ENCODE data around the gene MBNL1. TPM values are rescaled to one million over a fixed set of nuclear protein-coding genes. Genes with fewer than 3 reads are reported as not detected.

The MBNL1 gene
- total and polyA plus RNA-seq, 5 experiments from 2014 or later = 298 to 423 (median 370) TPM

DNA sequence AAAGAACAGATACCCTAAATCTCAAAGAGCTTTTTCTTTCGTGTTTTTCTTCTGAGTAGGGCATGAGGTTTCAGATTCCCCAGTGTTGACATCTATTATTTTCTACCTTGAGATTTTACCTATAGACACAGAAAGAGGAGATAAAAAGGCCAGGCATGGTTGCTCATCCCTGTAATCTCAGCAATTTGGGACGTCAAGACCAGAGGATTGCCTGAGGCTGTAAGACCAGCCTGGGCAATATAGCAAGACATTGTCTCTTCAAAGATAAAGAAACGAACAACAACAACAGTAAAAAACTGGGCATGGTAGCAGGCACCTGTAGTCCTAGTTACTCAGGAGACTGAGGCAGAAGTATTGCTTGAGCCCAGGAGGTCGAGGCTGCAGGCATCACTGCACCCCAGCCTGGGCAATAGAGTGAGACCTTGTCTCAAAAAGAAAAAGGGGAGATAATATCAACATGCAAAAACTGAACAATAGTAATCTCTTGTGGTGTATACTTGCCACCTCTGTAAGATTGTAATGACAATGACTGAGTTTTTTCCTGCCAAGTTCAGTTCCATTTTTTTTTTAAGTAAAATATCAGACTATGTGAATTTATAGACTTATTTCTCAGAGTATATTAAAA lies 71.3 kb downstream of the MBNL1 start:
- H3K27ac Mint-ChIP-seq = peak overlapping the region; percentile 1 to 90 (median 72)
- H3K4me3 Mint-ChIP-seq = no peak overlapping the region
- POLR2A ChIA-PET = no interaction called here
- no peak for DNase-seq
- peaks cover 4 to 87% (median 31%) of the 10 kb centered on the region in 3 donors for H3K36me3 Mint-ChIP-seq
- no peaks in the 10 kb centered on the region for H3K27me3 Mint-ChIP-seq
- peaks cover 29 to 84% (median 66%) of the 10 kb centered on the region in 4 donors for H3K4me1 Mint-ChIP-seq
- ATAC-seq = no peak
- H3K9me3 Mint-ChIP-seq = no peaks in the 10 kb centered on the region

DNA sequence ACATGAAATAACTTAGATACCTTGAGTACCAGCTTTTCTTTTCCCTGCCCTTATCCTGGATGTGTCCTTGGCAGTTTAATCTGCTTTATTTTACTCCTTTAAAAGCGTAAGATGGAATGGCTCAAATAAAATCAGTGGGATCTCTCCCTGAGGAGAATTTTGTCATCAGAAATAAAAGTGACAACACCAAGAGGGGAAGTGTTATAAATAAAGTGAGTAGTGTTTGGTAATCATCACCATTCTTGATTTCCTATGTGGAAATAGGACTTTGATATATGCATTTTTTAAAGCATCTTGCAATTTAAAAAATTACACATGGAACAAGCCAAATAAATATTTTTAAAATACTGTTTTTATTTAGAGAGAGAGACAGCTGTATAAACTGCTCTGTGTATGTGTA lies 76.5 kb downstream of the MBNL1 start:
- peak overlapping the region; percentile 0 to 78 (median 30) for H3K27ac Mint-ChIP-seq
- ATAC-seq (no peak), DNase-seq (no peak)
- H3K36me3 Mint-ChIP-seq = peaks cover 7 to 54% (median 27%) of the 10 kb centered on the region in 3 donors
- H3K4me3 Mint-ChIP-seq = peak overlapping the region in 1 of 10 donors; percentile 1
- no peaks in the 10 kb centered on the region for H3K9me3 Mint-ChIP-seq
- peaks cover 14 to 54% (median 40%) of the 10 kb centered on the region in 4 donors for H3K4me1 Mint-ChIP-seq
- POLR2A ChIA-PET = interaction anchor here (0.6 kb wide), 1 partner anchor 127 kb away, joined by 3 read pairs; no protein-coding TSS in a partner anchor
- no peaks in the 10 kb centered on the region for H3K27me3 Mint-ChIP-seq

DNA sequence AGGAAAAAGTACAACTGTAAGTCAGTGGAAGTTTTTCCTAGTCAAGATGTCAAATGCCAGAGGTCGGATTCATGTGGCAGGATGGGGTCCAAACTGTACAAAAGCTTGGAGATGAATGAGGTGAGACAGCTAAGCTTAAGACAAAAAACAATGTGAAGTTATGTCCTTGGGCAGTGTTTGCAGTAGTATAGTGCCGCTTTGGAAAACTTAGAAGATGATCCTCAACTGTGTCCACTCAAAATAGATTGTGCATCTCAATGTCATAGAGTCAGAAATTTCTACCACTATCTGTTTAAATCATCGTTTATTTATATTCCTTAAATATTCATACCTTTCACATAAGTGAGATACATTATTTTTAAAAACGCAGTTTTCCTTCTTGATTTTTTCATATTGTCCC lies 77.3 kb downstream of the MBNL1 start:
- Mint-ChIP-seq H3K27ac (peak overlapping the region in 5 of 10 donors; percentile 6 to 72 (median 48)), H3K36me3 (peaks cover 7 to 50% (median 27%) of the 10 kb centered on the region in 3 donors), H3K4me1 (peaks cover 14 to 50% (median 38%) of the 10 kb centered on the region in 4 donors), H3K27me3 (no peaks in the 10 kb centered on the region), H3K9me3 (no peaks in the 10 kb centered on the region), H3K4me3 (peak overlapping the region in 1 of 10 donors; percentile 17)
- POLR2A ChIA-PET = interaction anchor here (0.6 kb wide), 1 partner anchor 126 kb away, joined by 3 read pairs; no protein-coding TSS in a partner anchor
- DNase-seq (no peak), ATAC-seq (no peak)

GRCh38 chr3:152346740-152347139 lies 78.0 kb downstream of the MBNL1 start:
- H3K9me3 Mint-ChIP-seq = no peaks in the 10 kb centered on the region
- no peaks in the 10 kb centered on the region for H3K27me3 Mint-ChIP-seq
- peaks cover 14 to 50% (median 39%) of the 10 kb centered on the region in 4 donors for H3K4me1 Mint-ChIP-seq
- no peak overlapping the region for H3K27ac Mint-ChIP-seq
- H3K4me3 Mint-ChIP-seq = no peak overlapping the region
- POLR2A ChIA-PET = interaction anchor here (0.8 kb wide), 1 partner anchor 46 kb away, joined by 4 read pairs; no protein-coding TSS in a partner anchor
- DNase-seq = no peak
- peaks cover 7 to 50% (median 24%) of the 10 kb centered on the region in 3 donors for H3K36me3 Mint-ChIP-seq
- ATAC-seq = no peak

DNA sequence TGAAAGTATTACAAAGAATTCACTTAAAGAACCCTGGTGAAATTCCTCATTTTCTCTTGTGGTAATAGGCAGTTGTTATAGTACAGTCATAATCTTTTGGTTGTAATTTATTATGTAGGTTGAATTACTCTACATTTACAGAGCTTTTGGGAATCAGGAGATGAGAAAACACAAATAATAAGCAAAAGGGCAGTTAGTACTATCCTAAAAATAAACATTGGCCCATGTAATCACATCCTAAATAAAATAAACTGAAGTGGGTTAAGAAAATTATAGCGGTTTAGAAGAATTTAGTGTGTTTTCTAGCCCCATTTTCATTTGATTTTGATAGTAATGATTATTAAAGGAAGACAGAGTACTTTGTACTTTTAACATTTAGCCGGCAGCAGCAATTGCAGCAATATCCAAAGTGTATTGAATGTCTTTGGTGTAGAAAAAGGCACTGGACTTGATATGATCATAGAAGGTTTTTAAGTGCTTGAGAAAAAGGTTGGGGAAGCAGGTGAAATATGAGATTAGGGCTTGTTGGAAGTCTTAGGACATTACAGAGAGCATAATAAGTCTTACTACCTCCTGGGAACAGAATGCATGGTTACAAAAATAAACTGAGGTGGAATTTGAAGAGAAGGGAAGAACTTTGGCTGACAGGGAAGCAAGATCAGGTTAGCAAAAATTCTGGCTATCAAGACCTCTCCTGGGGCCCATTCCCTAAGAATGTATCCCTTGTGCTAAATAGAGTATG lies 79.9 kb downstream of the MBNL1 start:
- Mint-ChIP-seq H3K4me1 (peaks cover 14 to 53% (median 38%) of the 10 kb centered on the region in 4 donors), H3K27me3 (no peaks in the 10 kb centered on the region), H3K9me3 (no peaks in the 10 kb centered on the region), H3K36me3 (peaks cover 7 to 50% (median 19%) of the 10 kb centered on the region in 3 donors), H3K4me3 (no peak overlapping the region), H3K27ac (peak overlapping the region in 1 of 10 donors; percentile 6)
- POLR2A ChIA-PET = no interaction called here
- DNase-seq = no peak
- no peak for ATAC-seq

- DNase-seq (no peak), ATAC-seq (no peak)
- Mint-ChIP-seq H3K4me3 (no peak overlapping the region), H3K27ac (no peak overlapping the region), H3K36me3 (peaks cover 7 to 46% (median 16%) of the 10 kb centered on the region in 3 donors), H3K9me3 (no peaks in the 10 kb centered on the region), H3K27me3 (no peaks in the 10 kb centered on the region), H3K4me1 (peaks cover 17 to 55% (median 38%) of the 10 kb centered on the region in 4 donors)
- POLR2A ChIA-PET = no interaction called here
Measured at GRCh38 chr3:152349392-152349791, 80.7 kb downstream of the MBNL1 start.

GRCh38 chr3:152350139-152350538 lies 81.4 kb downstream of the MBNL1 start:
- Mint-ChIP-seq H3K36me3 (peaks cover 1 to 46% (median 12%) of the 10 kb centered on the region in 3 donors), H3K27me3 (no peaks in the 10 kb centered on the region), H3K4me3 (no peak overlapping the region), H3K27ac (no peak overlapping the region), H3K4me1 (peaks cover 13 to 56% (median 37%) of the 10 kb centered on the region in 4 donors), H3K9me3 (no peaks in the 10 kb centered on the region)
- POLR2A ChIA-PET = no interaction called here
- peak in 1 of 2 donors; percentile 16 for ATAC-seq
- no peak for DNase-seq

GRCh38 chr3:152350776-152351175 lies 82.0 kb downstream of the MBNL1 start:
- H3K4me3 Mint-ChIP-seq = peak overlapping the region in 2 of 10 donors; percentile 9 to 31
- no peak for DNase-seq
- H3K36me3 Mint-ChIP-seq = peaks cover 0 to 47% (median 12%) of the 10 kb centered on the region in 3 donors
- no peaks in the 10 kb centered on the region for H3K9me3 Mint-ChIP-seq
- peak overlapping the region in 3 of 10 donors; percentile 1 to 63 (median 61) for H3K27ac Mint-ChIP-seq
- peak in 1 of 2 donors; percentile 15 for ATAC-seq
- no peaks in the 10 kb centered on the region for H3K27me3 Mint-ChIP-seq
- POLR2A ChIA-PET = no interaction called here
- H3K4me1 Mint-ChIP-seq = peaks cover 14 to 59% (median 38%) of the 10 kb centered on the region in 4 donors

DNA sequence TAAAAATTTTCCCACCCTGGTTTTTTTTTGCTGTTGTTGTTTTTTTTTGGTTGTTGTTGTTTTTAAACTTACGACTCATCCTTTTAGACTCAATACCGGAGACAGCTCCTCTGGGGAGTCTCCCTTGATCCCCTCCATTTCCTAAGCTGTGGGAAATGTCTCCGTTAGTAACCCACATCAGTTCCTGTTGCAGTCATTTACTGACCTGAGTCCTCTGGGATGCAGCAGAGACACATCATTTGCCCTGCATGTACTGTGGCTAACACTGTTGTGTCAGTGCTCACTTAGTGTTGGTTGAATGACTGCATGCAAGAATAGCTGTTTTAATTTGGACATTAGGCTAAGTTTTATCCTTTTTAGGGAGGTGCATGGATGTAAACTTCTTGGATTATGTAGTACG lies 83.8 kb downstream of the MBNL1 start:
- H3K36me3 Mint-ChIP-seq = peaks cover 0 to 60% (median 17%) of the 10 kb centered on the region in 3 donors
- POLR2A ChIA-PET = interaction anchor here (1.5 kb wide), 1 partner anchor 83 kb away, joined by 3 read pairs; no protein-coding TSS in a partner anchor
- peak overlapping the region in 8 of 10 donors; percentile 23 to 82 (median 54) for H3K27ac Mint-ChIP-seq
- H3K4me3 Mint-ChIP-seq = peak overlapping the region in 3 of 10 donors; percentile 0 to 48 (median 37)
- H3K4me1 Mint-ChIP-seq = peaks cover 15 to 65% (median 48%) of the 10 kb centered on the region in 4 donors
- no peaks in the 10 kb centered on the region for H3K27me3 Mint-ChIP-seq
- no peak for DNase-seq
- no peaks in the 10 kb centered on the region for H3K9me3 Mint-ChIP-seq
- ATAC-seq = no peak

GRCh38 chr3:152353578-152353977 lies 84.8 kb downstream of the MBNL1 start:
- no peak for ATAC-seq
- Mint-ChIP-seq H3K9me3 (no peaks in the 10 kb centered on the region), H3K27me3 (no peaks in the 10 kb centered on the region), H3K36me3 (peaks cover 0 to 58% (median 17%) of the 10 kb centered on the region in 3 donors), H3K4me1 (peaks cover 19 to 73% (median 55%) of the 10 kb centered on the region in 4 donors), H3K27ac (peak overlapping the region in 8 of 10 donors; percentile 33 to 90 (median 70)), H3K4me3 (peak overlapping the region in 3 of 10 donors; percentile 11 to 21 (median 16))
- POLR2A ChIA-PET = interaction anchor here (0.5 kb wide), 1 partner anchor 37 kb away, joined by 5 read pairs; no protein-coding TSS in a partner anchor
- no peak for DNase-seq

DNA sequence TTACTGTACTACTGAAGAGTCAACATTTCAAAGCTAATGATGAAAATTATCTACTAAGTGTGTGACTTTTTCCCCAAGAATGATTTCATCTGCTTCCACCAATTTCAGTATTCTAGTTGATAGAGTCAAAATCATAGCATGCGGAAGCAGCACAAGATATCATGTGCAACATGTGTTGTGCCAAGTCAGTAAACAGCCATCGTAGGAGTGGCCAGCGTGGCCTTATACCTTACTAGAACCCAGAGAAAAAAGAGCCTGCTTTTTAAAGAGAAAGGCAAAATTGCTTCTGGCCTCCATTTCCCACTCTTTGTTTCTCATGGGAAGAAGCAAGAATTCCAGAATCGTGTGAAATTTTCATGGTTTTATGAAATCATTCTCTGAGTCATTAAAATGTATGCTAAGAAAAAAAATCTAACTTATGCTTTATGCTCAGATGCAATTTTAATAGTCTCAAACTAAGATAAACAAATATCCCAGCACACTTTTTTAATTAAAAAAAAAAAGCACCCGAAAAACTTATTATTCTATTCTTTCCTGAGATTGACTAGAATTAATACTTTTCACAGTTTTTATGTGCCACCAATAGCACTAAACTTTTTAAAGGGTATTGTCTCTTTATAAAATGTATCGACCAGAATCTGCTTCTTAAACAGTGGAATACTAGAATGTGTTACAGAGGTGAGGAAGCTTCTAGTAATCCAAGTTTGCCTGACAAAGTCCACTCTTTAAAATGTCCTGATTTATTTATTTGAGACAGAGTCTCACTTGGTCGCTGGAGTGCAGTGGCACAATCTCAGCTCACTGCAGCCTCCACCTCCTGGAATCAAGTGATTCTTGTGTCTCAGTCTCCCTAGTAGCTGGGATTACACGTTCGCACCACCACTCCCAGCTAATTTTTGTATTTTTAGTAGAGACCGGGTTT lies 87.3 kb downstream of the MBNL1 start:
- peaks cover 30 to 87% (median 69%) of the 10 kb centered on the region in 4 donors for H3K4me1 Mint-ChIP-seq
- H3K4me3 Mint-ChIP-seq = peak overlapping the region in 3 of 10 donors; percentile 4 to 30 (median 17)
- DNase-seq = no peak
- POLR2A ChIA-PET = no interaction called here
- H3K27me3 Mint-ChIP-seq = no peaks in the 10 kb centered on the region
- H3K36me3 Mint-ChIP-seq = peaks cover 4 to 70% (median 17%) of the 10 kb centered on the region in 3 donors
- peak overlapping the region in 8 of 10 donors; percentile 11 to 83 (median 70) for H3K27ac Mint-ChIP-seq
- no peak for ATAC-seq
- H3K9me3 Mint-ChIP-seq = no peaks in the 10 kb centered on the region

DNA sequence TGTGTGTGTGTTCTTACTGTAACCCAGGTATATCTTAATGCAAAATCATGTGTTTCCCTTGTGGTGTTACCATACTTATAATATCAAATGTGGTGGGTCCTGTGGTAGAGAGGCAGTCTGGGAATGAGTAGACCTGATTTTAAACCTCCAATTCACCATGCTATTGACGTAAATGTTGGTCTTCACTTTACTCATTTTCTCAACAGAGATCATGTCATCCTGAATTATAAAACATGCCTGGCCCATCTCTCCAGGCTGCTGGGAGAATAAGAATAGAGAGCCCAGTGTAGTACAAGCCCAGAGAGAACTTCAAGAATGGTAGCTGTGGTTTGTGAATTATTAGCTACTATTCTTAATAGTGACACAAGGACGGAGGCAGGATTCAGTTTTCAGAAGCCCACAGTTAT lies 88.1 kb downstream of the MBNL1 start:
- Mint-ChIP-seq H3K27ac (peak overlapping the region in 9 of 10 donors; percentile 25 to 83 (median 72)), H3K36me3 (peaks cover 4 to 74% (median 20%) of the 10 kb centered on the region in 3 donors)
- POLR2A ChIA-PET = interaction anchor here (0.6 kb wide), 1 partner anchor 172 kb away, joined by 3 read pairs; no protein-coding TSS in a partner anchor

More for the DNA sequence above, 88.1 kb downstream of the MBNL1 start:
- ATAC-seq (no peak), DNase-seq (no peak)
- Mint-ChIP-seq H3K4me1 (peaks cover 35 to 89% (median 76%) of the 10 kb centered on the region in 4 donors), H3K27me3 (no peaks in the 10 kb centered on the region), H3K4me3 (peak overlapping the region in 2 of 10 donors; percentile 24 to 37), H3K9me3 (no peaks in the 10 kb centered on the region)

Measured in naive thymus-derived CD8-positive, alpha-beta T cell (primary cell).